ENCODE results near the gene ZNF655.

ZNF655 gene

DNA sequence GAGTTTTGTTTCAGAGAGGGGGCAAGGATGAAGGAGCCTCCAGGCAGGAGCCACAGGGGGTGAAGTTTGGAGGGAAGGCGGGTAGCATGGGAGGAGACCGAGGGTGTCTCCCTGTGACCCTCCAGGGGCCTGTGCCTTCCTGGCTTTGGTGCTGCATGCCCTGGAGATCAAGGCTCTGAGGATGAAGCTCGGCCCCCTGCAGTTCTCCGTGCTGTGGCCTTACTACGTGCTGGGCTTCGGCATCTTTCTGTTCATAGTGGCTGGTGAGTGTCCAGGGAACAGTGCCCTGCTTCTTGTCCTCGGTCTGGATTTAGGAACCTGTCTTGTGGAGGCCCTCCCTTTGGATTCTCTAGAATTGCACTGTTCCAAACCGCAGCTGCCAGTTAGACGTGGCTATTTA is 49.1 kb downstream of the ZNF655 start:
- no peak for DNase-seq

GRCh38 chr7:99614495-99614894 is 56.1 kb downstream of the ZNF655 start:
- no peak for DNase-seq

- no peak for DNase-seq
These were observed 57.5 kb downstream of the ZNF655 start for GRCh38 chr7:99615989-99616358.

GRCh38 chr7:99616359-99617191 is 58.1 kb downstream of the ZNF655 start, which contains the start of gene ZSCAN25:
ZSCAN25 (plus strand) TSS chr7:99616946; CDS start chr7:99619607, 2,661 bp downstream.
- peak; percentile 93 for DNase-seq

- no peak for DNase-seq
These were observed 58.8 kb downstream of the ZNF655 start for GRCh38 chr7:99617192-99617781.

- DNase-seq: no peak
These were observed 60.3 kb downstream of the ZNF655 start for GRCh38 chr7:99618726-99619125.

GRCh38 chr7:99619571-99620130 is 61.2 kb downstream of the ZNF655 start:
- DNase-seq: no peak

DNA sequence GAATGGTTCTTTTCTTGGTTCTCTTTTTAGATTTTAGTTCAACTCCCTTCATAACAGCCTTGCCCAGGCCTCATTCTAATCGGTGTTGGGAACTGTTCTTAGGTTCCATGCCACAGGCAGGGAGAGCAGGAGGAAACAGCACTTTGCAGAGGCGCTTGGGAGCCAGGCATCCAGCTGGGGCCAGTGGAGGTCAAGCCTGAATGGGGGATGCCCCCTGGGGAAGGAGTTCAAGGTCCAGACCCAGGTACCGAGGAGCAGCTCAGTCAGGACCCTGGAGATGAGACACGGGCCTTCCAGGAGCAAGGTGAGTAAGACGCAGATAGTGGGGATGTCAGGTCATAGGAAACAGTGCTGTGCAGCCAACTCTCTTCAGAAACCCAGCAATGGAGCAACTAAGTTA is 62.8 kb downstream of the ZNF655 start:
- no peak for DNase-seq

GRCh38 chr7:99622596-99622995 is 64.2 kb downstream of the ZNF655 start:
- no peak for DNase-seq

DNA sequence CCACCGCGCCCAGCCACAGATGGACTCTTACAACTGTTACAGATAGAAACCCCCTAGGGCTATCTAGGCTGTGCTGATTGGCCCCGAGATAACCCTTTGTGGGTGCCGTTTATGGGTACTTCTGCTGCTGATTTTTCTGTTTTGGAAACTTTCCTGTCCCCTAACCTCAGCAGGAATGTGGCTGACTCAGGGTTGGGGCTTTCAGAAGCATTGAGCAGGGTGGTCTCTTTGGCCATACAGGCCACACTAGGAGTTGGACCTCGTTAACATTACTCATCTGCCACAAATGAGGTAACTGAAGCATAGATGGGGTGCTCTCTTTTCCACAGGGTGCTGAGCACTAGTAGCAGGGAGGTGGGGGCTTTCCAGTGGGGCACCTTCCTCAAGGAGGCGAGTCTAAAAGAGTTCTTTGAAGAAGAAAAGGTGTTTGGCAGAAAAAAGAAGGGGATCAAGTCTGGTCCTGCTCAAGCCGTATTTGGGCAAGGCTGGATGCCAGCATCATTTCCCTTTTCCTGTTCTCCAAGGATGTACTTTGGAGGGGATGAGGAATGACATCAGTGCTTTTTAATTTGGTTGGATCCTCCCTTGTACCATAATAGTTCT is 64.8 kb downstream of the ZNF655 start:
- no peak for DNase-seq

DNA sequence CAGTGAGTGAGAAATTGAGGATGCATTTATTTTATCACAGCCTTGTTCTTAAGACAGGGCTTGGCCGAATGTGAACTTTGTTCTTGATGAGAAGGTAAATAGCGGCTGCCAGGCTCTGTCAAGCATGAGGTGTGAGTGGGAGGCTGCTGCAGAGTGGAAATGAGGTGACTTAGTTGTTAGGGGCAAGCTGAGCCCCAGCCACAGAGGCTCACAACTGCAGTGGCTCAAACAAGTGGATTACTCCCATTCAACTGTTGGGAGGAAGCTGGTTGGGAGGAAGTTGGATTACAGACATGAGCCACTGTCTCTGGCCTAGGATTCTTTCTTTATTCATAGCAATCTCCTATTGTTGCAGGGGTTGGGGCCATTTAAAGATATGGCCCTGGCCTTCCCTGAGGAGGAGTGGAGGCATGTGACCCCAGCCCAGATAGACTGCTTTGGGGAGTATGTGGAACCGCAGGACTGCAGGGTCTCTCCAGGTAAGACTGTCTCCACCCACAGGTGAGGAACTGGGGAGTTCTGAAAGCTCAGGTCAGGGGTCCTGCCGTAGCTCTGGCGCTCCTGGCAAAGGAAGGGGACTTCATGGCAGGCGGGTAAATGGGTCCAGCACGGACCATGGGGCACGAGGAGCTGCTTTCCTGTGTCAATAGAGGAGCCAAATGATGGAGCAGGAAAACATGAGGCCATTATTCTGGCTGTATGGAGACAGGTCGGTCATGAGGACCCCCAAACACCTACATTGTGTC is 65.4 kb downstream of the ZNF655 start:
- no peak for DNase-seq

DNA sequence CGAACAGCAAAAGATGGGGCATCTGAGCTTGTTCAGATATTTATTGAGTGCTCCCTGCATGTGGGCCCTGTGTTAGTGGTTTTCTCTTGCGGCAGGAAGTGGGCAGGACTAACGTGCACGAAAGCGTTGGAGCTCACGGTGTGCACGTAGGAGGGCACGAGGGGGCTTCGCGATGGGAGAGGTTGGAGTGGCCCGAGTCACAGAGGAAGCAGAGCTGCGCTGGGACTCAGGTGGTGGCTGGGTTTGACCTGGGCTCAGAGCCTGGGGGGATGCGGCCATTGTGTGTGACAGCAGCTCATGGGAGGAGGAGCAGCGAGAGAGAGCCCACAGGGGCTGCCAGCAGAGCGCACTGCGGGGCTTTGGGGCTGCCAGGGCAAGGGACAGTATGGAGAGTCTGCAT is 66.0 kb downstream of the ZNF655 start:
- no peak for DNase-seq

DNA sequence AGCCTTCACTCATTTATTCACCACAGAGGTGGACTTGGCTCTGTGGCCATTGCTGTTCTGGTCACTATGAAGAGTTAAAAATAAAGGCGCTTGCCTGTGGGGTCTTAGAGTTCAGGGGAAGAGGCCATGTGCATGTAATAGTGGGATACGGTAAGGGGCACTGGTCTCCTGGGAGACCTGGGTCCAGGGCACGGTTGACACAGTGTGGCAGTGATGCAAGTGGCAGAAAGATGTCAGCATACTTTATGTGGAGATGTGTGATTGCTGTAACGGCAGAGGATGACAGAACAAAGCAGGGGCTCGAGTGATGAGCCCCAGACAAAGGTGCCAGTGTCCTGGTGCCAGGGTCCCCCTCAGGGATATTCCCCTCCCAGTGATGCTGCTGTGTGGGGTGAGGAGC is 66.9 kb downstream of the ZNF655 start:
- no peak for DNase-seq

DNA sequence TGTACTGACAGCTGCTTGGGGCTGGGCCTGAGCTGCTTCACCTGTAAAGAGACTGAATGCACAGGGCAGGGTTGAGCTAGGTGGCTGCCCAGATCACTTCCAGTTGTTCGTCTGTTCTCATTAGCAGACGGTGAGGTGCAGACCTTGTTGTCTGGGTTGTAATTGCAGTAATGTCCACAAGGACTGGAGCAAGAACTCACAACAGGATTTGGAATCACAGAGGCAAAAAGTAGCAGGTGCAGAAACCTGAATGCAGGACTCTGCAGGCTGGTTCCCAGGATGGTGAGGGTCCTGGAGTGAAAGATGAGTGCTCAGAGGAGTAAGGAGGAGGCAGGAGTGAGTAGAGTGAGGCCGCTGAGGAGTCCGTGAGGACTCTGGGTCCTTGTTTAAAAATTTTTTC is 67.5 kb downstream of the ZNF655 start:
- no peak for DNase-seq
